HG03064 (cell line): ENCODE measurements around the gene CNST.
"Not testable (repeated sequence)": the region's sequence is repeated elsewhere in the genome, so short reads cannot be mapped to it uniquely, and the experiment has no call there.

Source experiments
- ATAC-seq: cut with Tn5 transposase; IDR thresholded peaks from one replicate; pipeline ENCODE4 v1.9.1; 2021; ENCODE audit warnings: low read depth; ENCODE audit not compliant: unreplicated experiment

The CNST gene

DNA sequence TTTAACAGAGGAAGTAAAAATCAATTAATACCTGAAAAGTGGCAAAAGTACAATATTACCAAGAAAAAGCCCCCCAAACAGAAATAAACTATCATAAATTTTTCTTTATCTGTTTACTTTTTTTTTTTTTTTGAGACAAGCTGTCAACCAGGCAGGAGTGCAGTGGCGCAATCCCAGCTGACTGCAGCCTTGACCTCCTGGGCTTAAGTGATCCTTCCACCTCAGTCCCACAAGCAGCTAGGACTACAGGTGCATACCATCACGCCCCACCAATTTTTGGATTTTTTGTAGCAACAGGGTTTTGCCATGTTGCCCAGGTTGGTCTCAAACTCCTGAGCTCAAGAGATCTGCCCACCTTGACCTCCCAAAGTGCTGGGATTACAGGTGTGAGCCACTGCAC is 8.2 kb upstream of the CNST start:
- ATAC-seq: no peak

DNA sequence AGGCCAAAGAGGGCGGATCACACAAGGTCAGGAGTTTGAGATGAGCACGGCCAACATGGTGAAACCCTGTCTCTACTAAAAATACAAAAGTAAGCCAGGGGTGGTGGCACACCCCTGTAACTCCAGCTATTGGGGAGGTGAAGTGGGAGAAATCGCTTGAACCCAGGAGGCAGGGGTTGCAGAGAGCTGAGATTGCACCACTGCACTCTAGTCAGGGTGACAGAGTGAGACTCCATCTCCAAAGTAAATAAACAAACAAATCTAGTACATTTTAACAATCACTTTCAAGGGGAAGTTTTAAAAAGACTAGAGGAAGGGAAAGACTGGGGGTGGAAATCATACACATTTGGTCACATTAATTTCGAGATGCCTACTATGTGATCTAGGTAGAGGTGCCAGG is 6.9 kb upstream of the CNST start:
- ATAC-seq: no peak

DNA sequence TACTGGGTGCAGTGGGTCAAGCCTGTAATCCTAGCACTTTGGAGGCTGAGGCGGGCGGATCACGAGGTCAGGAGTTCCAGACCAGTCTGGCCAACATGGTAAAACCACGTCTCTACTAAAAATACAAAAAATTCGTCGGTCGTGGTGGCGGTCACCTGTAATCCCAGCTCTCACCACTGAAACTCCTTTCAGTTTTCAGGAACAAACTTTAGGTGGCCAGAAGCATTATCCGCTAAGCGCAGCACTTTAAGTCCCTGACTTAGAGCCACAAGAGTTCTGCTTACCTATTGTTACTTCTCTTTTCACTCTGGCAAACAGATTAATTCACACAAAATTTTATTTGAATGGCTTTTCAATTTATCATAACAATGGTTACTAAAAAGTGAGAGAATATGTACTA is 5.4 kb upstream of the CNST start:
- ATAC-seq: not testable (repeated sequence)

DNA sequence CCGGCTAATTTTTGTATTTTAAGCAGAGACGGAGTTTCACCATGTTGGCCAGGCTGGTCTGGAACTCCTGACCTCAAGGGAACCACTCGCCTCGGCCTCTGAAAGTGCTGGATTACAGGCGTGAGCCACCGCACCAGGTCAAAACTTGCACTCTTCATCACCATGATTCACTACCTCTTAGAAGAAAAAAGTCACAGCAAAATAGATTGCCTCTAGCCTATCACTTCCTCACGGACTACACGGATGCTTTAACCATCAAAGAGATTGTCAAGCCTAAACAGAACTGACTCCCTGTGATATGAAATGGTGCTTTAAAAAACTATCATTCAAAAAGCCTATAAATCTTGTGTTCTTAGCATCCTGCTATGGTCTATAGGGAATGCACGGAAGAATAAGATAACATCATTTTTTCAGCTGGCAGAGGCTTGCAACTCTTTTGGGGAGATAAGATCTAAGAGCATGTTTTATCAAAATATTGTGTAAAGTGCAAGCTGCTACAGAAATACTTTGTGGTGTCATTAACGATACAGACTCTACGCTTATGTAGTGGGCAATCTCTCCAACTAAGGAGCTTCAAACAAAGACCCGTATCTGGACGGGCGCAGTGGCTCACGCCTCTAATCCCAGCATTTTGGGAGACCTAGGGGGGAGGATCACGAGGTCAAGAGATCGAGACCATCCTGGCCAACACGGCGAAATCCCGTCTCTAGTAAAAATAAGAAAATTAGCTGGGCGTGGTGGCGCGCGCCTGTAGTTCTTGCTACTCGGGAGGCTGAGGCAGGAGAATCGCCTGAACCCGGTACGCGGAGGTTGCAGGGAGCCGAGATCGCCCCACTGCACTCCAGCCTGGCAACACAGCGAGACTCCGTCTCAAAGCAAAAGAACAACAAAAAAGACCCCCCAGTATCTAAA is 1.2 kb upstream of the CNST start:
- no peak for ATAC-seq

DNA sequence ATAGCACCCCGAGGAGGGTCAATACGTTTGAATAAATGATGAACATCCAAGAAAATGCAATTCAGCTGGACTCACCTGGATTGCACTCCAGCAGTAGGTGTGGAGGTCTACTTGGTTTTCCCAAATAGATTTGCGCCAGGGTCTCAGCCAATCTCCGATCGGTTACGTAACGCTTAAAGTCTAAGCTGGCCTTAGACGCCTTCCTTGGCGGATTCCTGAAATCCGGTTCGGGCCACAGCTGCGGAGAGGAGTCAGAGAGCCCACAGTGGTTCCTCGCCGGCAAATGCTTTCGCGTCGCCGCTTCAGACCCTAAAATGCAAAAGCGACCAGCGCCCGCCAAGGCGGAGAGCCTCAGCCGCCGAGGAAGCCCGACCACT is 517 bp upstream of the CNST start:
- no peak for ATAC-seq

DNA sequence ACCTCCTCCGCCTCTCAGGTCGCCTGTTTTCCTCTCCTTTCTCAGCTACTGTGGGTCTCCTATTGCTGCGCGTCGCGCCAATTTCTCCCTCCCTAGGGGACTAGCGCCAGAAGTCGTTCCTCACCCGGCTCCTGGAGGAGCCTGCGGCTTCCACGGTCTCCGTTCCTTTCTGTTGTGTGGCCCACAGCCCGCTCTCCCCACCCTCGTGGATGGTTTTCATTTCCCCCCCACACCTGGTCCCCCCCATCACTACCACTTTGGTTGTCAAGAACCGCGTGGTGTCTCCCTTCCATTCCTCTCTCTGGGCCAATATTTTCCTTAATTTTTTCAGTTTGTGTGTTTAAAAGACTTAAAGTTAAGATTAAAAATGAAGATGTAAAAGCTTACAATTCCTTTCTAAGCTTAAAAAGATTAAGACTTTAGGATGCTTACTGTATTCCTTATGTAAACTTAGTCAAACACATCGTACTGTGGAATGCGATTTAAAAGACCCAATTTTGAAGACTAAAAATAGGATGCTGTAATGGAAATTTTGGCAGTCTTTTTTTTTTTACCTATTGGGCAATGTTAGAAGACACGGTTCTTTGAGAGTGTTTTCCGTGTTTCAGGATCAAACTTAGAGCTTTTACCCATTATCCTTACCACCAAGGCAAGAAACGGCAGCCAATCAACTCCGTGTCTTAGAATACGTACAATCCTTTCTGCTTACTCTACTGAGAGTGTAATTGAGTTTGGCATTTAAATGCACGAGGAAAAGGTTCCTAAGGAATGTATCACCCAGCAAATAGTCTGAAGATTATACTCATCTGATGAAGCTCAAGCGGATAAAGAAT is 773 bp downstream of the CNST start:
- ATAC-seq: peak; percentile 27

DNA sequence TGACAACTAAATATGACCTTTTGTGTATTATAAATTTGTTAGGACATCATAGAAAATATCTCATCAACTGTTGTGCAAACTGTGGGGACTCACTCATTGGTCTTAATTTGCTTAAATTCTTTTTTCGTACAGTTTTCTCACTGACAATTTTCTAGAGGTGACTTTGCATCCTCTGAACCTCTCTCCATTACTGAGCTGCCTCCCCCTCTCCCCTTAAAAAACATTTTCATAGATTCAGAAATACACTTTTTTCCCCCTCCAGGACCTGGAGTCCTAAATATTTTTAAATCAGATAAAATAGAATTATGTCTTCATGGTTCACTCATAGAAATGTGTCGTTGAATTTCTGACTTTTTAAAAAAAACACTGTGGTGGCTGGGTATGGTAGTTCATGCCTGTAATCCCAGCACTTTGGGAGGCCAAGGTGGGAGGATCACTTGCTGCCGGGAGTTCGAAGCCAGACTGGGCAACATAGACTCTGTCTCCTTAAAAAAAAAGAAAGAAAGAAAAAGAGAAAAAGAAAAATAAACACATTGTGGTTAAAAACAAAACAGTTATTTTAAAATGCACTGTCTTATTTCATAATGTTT is 1.5 kb downstream of the CNST start:
- no peak for ATAC-seq

DNA sequence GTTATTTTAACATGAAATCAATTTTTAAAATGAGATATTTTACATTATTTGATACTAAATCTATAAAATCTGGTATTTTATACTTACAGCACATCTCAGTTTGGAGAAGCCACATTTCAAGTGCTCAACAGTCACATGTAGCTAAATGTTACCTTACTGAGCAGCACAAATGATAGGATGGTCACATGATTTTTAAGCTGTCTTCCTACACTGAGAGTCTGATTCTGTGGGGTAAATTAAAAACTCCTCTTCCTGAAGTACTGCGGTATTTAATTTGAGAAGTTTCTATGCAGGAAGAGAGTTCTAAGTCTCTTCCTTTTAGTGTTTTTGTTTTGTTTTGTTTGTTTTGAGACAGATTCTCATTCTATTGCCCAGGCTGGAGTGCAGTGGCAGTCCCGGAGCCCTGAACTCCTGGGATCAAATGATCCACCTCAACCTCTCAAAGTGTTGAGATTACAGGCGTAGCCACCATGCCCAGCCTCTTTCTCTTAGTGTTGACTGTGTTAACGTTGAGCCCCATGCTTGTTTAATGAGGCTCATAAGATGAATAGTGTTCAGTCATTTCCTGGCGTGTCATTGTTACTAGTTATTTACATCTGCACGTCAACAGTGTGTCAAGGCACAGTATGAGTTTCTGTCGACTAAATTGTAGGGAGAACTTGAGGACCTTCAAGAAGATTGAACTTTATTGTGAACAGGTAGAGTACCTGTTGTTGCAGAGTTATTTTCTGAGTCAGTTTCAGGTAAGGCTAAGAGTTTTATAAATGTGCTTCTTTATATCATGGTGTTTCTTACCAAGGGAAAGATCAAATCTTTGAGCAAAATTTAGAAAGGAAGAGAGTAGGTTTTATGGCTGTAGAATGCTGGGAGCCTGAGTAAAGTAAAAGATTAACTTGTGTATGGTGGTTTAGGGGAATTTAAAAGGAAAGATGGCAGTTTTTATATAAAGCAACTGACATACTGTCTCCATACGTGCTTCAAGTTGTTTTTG is 3.3 kb downstream of the CNST start:
- no peak for ATAC-seq

DNA sequence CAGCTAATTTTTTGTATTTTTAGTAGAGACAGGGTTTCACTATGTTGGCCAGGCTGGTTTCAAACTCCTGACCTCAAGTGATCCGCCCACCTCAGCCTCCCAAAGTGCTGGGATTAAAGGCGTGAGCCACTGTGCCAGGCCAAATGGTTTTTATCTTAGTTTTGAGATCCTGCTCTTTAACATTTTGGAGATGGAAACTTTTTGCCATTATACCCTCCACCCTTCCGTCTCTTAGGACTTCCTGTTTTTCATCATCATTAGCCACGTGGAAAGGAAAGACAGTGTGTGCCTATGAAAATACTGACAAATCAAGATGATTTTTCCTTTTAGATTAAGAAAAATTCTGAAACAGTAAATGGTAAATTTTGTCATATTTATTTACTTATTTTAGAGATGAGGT is 5.1 kb downstream of the CNST start:
- not testable (repeated sequence) for ATAC-seq

DNA sequence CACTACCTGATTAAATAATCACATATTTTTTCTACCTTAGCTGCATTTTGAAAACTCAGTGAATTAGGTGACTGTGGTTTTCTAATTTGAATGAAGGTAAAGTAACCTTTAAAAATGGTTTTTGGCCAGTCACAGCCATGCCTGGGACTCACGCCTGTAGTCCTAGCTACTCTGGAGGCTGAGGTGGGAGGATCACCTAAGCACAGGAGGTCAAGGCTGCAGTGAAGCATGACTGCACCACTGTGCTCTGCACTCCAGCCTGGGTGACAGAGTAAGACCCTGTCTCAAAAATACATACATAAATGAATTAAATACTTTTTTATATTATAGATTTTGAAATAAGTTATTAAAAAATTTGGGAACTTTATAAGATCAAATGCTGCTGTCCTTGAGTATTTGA is 5.7 kb downstream of the CNST start:
- ATAC-seq: no peak

DNA sequence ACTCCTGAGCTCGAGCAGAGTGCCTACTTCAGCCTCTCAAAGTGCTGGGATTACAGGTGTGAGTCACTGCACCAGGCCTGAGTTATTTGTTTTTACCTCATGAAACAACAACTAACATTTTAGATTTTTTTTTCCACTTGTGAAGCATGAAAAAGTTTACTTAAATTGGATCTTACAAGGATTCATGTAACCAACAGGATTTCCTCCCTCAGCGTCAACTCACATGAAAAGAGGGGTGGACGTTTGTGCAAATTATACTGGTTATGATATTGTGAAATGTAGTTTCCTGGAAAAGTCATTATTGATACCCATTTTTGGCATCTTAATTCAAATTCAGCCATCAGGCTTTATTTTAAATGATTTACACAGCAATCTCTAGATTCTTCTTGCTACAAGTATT is 6.5 kb downstream of the CNST start:
- ATAC-seq: no peak

DNA sequence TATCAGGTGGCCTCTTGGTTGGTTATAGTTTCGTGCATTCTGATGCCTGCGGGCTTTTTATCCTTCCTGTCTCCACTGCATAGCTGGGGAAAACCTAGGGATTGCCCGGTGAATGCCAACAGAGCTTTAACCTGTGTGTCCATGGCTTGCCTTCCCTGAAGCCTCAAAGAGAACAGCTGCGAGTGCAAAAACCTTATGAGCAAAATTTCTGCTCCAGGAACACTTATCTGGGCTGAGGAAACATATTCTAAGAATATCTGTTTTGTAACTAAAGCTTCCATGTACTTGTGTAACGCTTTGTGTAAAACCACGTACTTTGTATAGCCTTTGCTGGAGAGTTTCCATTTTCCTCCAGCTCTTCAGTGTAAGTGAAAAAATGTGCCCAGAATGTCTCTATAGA is 7.2 kb downstream of the CNST start:
- ATAC-seq: no peak

DNA sequence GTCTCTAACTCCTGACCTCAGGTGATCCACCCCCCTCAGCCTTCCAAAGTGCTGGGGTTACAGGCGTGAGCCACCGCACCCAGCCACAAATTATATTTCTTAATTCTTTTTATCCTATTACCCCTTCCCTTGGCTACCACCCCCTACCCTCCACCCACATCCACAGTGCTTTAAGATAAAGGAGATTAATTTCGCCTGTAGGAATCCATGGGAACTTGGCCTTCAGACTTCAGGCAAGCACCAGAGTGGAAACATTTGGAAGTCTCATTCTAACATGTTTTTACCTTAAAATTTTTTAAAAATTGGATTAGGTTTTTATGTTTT is 10.4 kb downstream of the CNST start:
- ATAC-seq: no peak

DNA sequence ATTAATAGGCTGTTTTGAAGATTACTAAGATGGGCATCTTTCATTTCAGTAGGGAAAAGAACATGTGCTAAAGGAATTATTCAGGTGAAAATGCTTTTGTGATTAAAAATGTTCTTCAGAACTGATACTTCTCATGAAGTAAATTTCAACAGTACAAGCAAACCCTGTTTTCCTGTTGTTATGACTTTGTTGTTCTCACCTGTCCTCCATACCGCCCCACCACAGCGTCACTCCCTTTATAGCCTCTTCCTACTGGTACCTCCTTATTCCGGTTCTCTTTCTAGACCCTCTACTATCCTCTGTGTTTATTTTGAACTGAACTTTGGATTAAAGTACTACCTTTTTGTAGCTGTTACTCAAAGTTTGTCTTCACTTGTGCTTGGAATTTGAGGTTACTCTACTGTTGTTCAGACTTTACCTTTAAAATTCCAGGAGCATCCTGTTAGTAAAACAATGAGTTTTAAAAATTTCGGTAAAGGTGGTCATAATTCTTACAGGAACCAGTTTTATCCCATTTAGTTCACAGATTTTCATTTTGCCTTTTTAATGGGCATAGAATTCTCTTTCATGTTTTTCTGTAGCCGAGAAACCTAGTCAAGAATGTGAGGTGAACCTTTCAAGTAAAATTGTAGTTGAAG is 10.9 kb downstream of the CNST start:
- no peak for ATAC-seq

DNA sequence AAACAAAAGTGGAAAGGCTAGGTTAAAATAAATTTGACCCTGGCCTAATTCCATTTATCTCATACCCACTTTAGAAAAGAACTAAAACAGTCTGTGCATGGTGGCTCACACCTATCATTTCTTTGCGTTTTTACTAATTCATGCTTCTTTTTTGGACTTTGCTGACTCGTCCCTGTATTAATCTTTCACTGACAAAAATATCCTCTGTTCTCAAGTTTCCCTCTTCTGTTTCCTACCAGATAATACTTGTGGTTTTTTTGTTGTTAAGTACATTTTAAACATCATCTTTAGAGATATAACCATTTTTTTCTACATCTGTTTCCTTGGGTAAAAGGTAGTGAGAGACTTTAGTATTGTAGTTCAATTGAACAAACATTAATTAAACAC is 11.5 kb downstream of the CNST start:
- no peak for ATAC-seq

DNA sequence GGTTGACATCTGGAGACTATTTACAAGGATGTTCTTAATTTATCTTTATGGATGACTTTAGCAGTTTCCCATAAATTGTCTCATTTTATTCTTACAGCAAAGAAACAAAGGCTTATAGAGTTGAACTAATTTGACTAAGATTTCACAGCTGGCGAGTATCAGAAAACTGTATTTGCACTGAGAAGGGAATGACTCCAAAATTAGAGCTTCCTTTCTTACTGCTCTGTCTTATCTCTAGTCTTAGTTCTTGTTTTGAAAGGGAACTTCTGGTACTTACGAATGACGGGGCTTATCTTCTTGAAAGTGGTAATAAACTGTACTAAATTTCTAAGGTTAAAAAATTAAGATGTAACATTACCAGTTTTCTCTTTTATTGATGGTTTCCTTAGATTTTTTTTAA is 13.6 kb downstream of the CNST start:
- peak; percentile 77 for ATAC-seq

DNA sequence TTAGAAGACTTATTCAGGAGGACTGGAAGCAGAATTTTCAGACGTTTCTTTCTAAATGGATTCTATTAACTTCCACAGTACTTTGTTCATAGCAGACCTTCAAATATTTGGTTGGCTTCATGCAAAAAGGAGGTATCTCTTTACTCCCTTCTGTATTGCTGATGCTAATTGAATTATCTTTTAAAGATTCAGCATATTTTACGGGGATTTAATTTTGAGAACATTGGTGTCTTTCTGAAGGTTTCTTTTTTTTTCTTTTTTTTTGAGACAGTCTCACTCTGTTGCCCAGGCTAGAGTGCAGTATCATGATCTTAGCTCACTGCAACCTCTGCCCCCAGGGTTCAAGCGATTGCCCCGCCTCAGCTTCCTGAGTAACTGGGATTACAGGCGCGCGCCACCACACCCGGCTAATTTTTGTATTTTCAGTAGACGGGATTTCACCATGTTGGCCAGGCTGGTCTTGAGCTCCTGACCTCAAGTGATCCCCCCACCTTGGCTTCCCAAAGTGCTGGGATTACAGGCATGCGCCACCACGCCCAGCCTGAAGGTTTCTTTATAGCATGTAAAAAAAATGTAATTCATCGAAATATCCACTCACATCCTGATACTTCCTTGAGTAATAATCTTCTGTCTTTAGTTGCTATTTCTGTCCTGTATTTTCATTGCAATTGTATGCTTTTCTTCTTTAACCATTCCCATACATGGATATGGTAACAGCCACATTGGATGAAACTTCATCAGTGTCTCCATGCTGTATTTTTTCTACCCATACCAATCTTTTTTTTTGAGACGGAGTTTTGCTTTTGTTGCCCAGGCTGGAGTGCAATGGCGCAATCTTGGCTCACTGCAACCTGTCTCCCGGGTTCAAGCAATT is 14.5 kb downstream of the CNST start:
- no peak for ATAC-seq

DNA sequence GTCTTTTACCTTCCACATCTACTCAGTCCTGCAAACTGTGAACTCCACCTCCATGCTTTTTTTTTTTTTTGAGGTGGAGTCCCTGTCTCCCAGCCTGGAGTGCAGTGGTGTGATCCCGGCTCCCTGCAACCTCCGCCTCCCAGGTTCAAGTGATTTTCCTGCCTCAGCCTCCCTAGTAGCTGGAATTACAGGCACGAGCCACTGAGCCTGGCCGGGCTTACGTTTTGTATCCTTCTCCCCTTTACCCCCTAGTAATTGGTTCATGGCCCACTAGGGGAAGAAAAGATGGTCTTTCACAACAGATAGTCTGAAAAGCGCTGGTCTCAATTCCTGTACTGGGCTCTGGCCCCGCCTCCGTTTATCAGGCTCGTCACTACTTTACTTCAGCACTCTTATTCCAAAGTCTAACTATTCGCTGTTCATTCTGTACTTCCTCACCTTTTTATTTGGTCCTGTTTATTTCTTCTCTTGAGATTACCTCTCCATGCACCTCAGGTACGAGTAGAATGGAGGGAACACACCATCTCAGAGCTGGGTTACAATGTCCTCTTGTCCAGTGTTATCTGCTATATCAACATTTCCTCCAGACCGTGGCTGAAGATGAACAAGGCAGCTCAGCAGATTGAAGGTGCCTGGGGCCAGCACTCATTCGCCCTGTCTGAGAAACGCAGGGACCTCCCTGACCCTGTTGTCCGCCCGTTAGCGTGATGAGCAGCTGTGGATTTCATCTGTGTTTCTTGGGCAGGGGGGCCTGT is 16.2 kb downstream of the CNST start:
- no peak for ATAC-seq
